HG02885 (cell line): Measurements from ENCODE around the gene CD82.
A peak's percentile ranks its signal among the peaks of the same experiment; 100 is the strongest.

ENCODE experiments used
- ATAC-seq: cut with Tn5 transposase; IDR thresholded peaks from one replicate; pipeline ENCODE4 v1.9.1; 2021; ENCODE audit warnings: mild to moderate bottlenecking; ENCODE audit not compliant: unreplicated experiment, poor library complexity

CD82 gene

DNA sequence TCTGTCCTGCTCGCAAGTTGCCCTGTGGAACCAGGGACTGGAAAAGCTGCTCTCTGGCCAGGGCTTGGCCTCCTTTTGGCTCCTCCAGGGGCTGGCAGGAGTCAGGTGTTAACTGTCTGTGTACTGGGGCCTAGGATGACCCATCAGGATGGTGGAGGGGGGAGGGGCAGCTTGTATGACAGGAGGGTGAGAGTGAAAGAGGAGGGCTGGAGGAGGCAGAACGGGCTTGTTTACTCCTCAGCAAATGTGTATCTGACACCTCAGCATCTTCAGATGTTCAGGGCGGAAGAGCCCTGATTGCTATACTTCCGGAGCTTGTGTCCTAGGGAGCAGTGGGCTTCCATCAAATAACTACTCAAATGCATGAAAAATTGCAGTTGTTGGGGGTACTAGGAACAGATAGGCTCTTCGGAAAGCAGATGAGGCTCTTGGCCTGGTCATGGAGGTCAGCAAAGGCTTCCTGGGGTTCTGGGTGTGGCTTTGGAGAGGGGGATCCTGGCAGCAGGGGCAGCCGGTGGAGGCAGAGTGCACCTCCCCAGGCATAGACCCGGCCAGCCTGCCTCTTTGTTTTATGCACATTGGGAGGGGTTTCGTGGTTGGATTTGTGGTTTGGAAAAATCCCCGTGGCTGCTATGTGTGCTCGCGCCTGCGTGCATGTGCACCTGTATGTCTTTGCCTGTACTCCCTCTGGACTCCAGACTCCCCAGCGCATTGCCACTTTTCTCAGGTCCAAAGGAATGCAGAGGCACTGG is 31.2 kb downstream of the CD82 start:
- peak; percentile 54 for ATAC-seq

DNA sequence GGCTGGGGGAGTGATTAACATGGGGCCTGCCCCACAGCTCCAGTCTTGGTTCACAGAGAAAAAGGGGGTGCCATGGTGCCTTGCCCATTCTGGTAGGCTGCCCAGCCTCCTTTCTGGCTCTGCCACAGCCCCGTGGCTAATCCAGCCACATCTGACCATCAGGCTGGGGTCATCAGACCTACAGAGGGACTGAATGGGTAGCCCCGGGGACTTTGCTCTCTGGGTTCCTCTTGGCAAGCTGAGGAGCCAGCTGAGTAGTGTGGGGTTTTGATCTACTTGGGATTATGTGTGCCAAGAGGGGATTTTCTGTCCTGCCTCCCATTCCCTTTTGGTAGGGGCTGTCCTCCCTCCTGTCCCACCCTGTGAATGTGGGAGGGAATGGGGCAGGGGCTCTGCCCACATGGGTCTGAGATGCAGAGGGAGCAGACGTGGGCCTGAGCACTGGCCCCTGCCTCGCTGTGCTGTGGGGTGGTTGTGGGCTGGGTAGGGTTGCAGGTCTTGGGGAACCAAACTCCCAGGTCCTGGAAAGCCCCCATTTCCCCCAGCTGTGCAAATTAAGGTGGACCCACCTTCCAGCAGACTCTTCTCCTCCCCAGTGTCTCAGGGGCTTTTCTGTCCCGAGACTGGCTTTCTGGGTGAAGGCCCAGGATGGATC is 32.0 kb downstream of the CD82 start:
- peak; percentile 11 for ATAC-seq

DNA sequence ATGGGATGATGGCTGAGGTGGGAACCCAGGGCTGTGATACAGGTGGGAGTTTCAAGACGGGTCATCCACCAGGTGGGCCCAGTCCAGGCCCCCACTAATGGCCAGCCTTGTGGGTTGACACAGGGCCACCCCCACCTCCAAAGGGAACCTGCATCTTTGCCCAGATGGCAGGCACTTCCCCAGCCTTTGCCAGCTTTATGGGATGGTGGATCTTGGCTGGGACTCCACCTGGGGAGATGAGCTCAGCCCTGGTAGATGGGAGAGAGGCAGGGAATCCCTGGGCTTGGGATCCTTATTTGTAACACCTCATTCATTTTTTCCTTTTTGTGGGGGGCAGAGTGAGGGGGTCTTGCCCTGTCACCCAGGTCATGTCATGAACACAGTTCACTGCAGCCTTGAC is 33.4 kb downstream of the CD82 start:
- ATAC-seq, result no peak

DNA sequence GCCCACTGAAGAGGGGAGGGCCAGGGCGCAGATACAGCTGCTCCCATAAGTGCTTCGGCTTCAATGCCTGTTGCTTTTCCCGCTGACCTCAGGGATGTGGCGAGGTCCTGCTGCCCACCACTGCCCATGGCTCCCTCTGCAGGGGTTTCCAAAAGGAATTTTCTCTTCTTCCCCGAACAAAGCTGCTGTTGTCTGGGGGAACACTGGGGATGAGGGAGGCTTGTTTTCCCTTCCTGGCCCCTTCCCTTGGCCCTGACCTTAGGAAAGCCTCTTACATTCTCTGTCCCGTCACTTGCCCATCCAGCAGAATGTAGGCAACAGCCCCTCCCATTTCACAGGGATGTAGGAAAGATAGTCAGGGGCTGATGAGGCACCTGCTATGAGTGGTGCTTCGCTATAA is 34.8 kb downstream of the CD82 start:
- ATAC-seq, result no peak

DNA sequence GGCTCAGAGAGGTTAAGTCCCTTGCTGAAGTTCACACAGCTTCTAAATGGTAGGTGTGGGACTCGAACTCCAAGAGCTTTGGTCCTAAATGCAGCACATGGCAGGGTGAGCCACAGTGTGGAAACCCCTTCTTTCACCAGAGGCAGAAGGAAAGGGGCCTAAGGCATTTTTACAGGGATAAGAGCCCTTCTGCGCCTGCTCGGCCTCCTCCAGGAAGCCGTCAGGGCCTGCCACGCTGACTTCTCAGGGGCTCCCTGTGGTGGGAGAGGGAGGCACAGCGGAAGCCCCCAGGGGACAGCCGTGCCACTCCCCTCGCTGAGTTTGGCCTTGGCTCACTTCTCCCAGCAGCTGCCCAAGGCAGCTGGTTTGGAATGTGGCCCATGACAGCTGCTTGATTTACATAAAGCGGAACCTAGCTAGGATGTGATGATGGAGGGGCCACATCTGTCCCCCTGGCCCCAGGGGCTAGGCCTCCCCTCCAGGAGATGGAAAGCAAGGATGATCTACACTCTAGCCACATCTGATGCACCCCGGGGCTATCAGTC is 35.4 kb downstream of the CD82 start:
- ATAC-seq, result peak; percentile 31

DNA sequence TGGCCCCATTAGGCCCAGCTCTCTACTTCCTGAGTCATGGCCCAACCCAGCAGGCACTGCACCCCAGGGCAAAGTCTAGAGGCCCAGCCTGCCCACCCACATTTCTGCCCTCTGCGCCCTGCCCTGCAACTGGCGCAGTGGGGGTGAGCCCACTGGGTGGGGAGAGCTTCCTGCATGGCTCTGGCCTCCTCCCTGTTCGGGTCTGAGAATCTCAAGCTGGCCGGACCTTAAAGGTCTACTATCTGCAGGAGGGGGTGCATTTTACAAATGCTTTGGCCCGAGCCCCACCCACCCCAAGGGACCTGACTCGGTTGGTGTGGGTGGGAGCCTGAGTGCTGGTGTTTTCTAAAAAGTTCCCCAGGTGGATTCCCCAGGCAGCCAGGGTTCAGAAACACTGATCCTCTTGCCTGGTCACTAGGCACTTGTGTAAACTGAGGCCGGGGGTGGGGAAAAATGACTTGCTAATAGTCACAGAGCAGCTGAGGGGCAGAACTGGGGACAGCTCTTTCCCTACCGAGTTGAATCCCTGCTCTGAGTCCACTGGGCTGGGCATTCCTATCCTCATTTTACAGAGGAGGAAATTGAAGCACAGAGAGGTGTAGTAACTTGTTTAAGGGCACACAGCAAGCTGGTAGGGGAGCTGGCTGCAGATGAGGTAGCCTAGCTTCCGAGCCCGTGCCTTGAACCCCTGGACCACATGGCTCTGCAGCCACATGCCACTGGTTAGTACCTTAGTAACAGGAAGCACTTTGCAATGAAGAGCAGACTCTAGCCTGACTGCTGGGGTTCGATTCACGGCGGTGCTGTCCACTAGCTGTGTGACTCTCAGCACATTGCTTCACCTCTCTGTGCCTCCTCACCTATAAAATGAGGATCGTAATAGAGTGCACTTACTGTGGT is 36.3 kb downstream of the CD82 start:
- ATAC-seq, result peak; percentile 42

DNA sequence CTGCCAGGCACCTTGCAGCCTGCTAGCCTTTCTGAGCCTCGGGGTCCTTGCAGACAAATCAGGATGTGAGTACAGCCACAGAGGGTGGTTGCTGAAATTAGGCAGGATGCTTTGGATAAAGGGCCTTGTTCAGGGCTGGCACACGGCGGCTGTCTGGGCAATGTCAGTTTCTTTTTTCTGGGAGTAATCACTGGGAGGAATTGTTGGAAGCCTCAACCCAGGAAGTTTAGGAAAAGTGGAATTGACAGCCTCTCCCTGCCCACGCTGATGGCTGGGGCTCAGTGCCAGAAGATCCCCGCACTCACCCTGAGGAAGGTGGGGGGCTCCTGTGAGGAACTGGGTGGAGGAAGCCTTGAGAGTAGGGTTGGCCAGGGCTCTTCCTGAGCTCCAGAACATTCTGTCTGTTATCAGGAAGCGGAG is 37.4 kb downstream of the CD82 start:
- ATAC-seq, result no peak

DNA sequence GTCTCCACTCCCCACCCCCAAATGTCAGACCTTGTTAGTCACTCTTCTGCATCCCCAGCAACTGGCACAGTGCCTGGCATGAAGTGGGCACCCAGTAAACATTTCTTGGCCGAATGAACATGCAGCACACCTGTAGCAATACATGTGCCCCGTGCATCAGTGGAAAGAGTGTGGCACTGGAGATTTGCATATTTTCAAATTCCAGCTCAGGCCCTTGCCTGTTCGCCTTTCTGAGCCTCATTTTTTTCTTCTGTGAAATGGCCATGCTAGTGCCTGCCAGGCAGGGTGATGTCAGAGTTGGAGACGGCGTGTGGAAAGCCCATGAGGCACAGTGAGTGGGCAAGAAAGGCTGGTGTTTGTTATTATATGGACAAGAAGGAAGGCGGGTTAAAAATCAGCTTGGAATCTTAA is 38.7 kb downstream of the CD82 start:
- no peak for ATAC-seq

DNA sequence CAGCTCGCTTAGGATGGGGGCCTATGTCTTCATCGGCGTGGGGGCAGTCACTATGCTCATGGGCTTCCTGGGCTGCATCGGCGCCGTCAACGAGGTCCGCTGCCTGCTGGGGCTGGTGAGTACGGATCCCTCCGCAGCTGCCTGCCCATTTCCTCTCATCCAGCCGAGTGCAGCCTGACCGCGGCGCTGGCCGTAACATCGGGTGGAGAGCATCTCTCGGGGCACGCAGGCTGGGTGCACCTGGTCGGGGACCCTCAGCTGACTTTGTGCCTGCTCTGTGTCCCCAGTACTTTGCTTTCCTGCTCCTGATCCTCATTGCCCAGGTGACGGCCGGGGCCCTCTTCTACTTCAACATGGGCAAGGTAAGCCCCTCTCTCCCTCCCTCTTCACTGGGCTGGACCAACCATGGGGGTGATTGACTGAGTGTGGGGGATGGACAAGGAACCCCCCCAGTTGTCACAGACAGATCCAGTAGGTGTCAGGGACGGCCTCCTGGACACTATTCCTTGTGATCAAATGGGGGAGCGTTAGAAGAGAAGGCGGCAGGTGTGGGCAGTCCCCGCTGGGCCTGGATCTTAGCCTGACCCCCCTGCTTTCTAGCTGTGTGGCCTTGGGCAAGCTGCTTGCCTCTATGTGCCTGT is 39.7 kb downstream of the CD82 start:
- no peak for ATAC-seq

DNA sequence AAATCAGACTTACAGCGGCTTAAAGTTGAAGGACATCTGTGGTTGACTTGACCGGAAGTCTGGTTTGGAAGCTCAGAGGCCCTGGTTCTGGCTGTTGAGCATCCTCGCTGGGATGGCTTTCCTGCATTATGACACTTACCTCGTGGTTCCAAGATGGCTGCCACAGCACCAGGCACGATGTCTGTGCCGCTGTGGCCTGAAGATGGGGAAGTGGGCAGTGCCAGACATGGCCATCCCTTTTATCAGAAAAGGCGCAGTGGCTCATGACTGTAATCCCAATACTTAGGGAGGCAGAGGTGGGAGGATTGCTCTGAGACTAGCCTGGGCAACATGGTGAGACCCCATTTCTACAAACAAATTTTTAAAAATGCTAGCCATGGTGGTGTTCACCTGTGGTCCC is 40.5 kb downstream of the CD82 start:
- ATAC-seq, result no peak

DNA sequence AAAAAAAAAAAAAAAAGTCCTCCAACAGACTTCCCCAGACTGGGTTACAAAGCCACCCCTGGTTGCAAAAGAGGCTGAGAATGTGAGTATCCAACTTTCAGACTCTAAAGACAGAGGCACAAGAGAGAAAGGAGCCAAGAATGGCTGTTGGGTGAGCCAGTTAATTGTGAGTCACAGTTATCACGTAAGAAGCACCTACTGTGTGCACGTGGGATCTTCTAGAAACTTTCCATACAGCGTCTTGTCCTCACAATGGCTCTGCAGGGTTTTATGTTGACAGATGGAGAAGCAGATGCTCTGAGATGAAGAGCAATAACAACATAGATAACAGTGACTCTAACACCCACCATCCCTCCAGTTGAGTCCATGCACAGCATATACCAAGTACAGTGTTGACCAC is 41.0 kb downstream of the CD82 start:
- no peak for ATAC-seq

DNA sequence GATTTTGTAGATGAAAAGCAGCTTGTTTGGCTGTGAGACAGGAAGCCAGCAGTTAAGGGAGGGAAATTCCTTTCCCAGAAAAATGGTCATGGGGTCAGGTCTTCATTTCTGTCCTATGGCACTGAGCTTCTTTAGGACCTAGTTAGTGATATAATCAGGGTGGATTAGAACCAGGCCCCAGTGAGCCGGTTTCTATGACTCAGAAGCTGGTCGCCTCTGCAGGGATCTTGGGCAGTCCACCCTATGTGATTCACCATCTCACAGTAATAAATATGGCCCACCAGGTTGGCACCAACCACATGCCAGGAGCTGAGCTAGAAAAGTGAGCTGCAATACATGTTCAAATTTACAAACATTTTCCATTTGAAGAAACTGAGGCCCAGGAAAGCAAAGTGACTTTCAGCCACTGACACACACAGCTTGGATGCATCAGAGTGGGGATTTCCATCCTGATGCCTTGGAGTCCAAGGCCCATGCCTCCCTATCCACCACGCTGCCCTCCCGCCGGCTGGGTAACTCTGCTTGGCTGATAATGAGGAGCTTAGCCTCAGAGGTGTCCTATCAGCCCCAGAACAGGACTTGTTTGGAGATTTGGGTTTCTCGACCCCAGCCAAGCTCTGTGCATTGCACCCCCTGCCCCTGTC is 42.0 kb downstream of the CD82 start:
- ATAC-seq, result no peak

DNA sequence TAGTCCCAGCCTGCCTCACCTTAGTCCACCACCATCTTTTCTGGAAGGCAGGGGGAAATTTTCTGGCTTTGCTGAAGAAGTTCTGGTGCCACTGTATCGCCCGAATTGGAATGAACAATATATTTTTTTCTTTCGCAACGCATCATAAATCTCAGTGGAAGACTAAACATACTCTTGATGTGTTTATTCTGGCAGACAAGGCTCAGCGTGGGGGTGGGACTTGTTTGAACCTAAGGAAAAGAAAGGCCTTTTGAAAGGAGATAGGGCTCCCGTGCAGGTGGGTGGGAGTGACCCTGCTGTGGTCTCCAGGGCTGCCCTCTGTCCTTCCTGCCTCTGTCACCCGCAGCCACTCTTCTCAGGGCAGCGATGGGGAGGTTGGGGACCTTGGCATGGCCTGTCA is 42.5 kb downstream of the CD82 start:
- no peak for ATAC-seq

DNA sequence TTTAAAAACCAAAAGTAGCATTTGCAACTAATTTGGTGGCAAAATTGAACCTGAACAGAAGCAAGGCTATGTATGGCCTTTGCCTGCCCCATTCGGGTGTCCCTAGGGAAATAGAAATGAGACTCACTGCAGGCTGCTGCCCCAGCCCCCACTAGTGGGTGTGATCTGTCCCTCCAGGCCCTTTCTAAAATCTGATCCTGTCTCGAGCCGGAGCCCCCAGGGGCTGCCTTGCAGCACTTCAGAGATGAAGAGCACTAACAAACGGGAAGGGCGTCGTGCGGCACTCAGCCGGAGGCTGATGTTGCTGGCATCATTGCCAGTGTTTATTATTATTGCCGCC is 43.2 kb downstream of the CD82 start:
- ATAC-seq, result no peak

DNA sequence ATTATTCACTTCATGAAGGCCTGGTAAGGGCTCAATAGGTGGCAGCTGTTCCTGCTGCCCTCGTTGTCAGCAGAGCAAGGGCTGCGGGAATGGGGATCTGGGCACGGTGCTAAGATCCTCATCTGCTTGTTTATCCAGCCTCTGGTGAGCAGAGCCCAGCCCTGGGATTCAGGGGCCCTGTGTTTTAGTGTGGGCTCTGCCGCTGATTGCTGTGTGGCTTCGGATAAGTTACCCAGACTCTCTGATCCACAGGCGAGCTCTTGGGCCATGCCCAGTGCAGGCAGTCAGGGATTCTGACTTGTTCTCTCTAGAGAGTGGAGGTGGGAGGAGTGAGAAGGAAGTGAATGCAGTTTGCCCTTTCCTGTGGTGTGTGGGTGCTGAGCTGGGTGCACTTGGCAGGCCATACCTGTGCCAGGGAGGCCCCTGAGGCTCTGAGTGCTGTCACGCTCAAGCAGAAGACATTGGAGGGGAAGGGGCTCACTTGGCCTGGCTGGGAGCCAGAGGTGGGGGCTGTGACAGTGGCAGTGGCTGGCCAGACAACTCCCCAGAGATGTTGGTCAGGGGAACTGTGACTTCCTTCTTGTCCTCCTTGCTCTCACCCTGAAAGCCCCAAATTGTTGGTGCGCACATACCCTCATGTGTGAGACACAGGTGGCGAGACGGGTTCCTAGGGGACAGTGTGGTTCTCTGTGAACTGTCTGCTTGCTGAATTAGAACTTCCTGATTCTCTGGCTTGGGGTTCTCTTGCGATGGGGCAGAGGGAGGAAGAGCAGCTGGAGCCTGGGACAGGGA is 43.7 kb downstream of the CD82 start:
- peak; percentile 52 for ATAC-seq

DNA sequence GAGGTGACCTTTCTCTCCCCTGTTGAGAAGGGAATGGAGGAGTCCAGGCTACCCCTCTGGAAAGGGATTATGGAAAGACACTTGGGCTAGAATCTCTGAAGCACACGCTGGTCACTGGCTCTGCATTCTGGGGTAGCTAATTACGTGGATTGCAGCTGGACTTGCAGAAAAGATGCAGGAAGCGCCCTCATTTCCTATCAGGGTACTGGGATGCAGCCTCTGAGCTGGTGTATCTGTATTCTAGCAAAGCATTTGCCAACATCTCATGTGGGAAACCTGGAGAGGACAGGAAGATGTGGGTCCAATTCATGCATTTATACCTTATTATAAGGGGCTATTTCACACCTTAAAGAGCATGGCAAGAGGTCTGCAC is 44.3 kb downstream of the CD82 start:
- no peak for ATAC-seq

DNA sequence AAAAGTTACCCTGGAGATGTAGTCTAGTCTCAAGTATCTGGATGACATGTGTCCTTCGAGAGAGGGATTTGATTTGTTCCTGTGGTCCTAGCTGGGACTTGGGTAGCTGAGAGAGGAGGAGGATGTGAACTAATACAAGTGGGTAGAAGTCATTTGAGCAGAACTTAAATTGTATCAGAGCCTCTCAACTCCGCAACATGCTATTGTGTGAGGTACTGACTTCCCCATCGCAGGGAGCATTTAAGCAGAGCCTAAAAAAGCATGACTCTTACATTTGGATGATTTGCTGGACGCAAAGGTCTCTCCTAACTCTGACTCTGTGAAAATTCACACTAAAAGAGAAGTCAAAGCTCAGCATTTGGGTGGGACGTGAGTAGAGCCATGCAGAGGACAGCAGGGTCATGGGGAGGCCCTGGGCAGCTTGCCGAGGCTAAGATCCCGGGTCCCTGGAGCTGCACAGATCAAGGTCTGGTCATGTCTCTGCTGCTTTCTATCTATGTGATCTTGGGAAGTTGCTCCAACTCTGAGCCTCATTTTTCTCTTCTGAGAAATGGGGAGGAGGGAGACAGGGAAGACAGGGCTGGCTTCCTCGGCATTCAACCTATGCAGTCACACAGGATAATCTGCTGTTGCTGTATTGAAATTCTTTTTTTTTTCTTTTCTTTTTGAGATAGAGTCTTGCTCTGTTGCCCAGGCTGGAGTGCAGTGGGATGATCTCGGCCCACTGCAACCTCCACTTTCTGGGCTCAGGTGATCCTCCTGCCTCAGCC is 44.9 kb downstream of the CD82 start:
- ATAC-seq, result no peak

DNA sequence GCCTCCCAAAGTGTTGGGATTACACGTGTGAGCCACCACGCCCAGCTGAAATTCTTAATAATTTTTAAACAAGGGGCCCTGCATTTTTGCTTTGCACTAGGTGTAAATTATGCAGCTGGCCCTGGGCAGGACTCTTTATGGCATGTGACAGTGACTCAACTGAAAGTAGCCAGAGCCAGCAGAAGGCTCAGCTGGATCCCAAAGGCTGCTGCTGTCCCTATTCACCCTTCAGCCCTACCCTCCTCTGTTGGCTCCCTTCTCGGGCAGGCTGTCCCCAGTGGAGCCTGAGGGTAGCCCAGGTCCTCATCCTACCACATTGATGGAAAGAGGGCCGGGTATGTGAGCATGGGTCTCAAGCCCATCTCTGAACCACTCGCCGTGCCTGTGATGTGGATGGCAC is 45.6 kb downstream of the CD82 start:
- no peak for ATAC-seq
